Esophagus squamous epithelium (tissue), 4 donors: ENCODE results near the gene SPRR4.

Source experiments
- CTCF ChIP-seq, 6 experiments: fragments of 450-650 bp in 4 of 6; fragments of 200-600 bp in 2 of 6; sonication (generic) in 2 of 6; IDR thresholded peaks; one replicate each; pipeline ENCODE4 v1.5.1; 2016 to 2019; ENCODE audit warnings: antibody characterized with exemption in 6 of 6, mild to moderate bottlenecking in 4 of 6, moderate library complexity in 4 of 6
- POLR2A ChIP-seq, 4 donors: fragments of 450-650 bp; IDR thresholded peaks; one replicate each; pipeline ENCODE4 v1.6.1; 2017; ENCODE audit warnings: antibody characterized with exemption in 4 of 4, mild to moderate bottlenecking in 4 of 4, moderate library complexity in 3 of 4

- no peak for TF ChIP-seq CTCF (IDR thresholded peaks at IDR 0.05)
- TF ChIP-seq POLR2A (IDR thresholded peaks at IDR 0.05) = no peak
These were observed 29.4 kb downstream of the SPRR4 start for GRCh38 chr1:152999818-153000217.
